Mesendoderm (in vitro differentiated cells): ENCODE measurements around the gene ECPAS.
"Not testable (repeated sequence)": the region's sequence is repeated elsewhere in the genome, so short reads cannot be mapped to it uniquely, and the experiment has no call there.

Source experiments
- DNase-seq: peaks from one replicate; pipeline ENCODE4 v3.0.0; 2013
- H2AK5ac ChIP-seq: 2 replicates; pipeline ENCODE4 v1.6.1; 2013; ENCODE audit warnings: low read length, inconsistent platforms
- H2BK120ac ChIP-seq: 2 replicates; pipeline ENCODE4 v1.6.1; 2013; ENCODE audit warnings: low read depth, mild to moderate bottlenecking, low read length, moderate library complexity, mixed read lengths
- H2BK15ac ChIP-seq: replicated peaks from 2 replicates; pipeline ENCODE4 v1.6.1; 2013; ENCODE audit warnings: low read depth, mild to moderate bottlenecking, moderate library complexity
- H2BK5ac ChIP-seq: 2 replicates; pipeline ENCODE4 v1.6.1; 2013; ENCODE audit warnings: low read length, inconsistent platforms
- H3K18ac ChIP-seq: 2 replicates; pipeline ENCODE4 v1.6.1; 2013; ENCODE audit warnings: mild to moderate bottlenecking, low read length, mixed read lengths
- H3K23ac ChIP-seq: one replicate; pipeline ENCODE4 v1.6.1; 2013; ENCODE audit warnings: low read length
- H3K27ac ChIP-seq: 2 replicates; pipeline ENCODE4 v1.5.1; 2013; ENCODE audit warnings: low read depth, mild to moderate bottlenecking, inconsistent platforms, low read length, moderate library complexity
- H3K27me3 ChIP-seq: 2 replicates; pipeline ENCODE4 v1.6.1; 2013; ENCODE audit warnings: low read length, control low read depth, mild to moderate bottlenecking, inconsistent platforms; ENCODE audit not compliant: insufficient read depth, poor library complexity
- H3K36me3 ChIP-seq: 2 replicates; pipeline ENCODE4 v1.6.1; 2013; ENCODE audit warnings: low read length, inconsistent platforms; ENCODE audit not compliant: control insufficient read depth, insufficient read depth
- H3K4ac ChIP-seq: one replicate; pipeline ENCODE4 v1.6.1; 2013; ENCODE audit warnings: low read depth, mild to moderate bottlenecking, low read length, moderate library complexity
- H3K4me1 ChIP-seq: 2 replicates; pipeline ENCODE4 v1.6.1; 2013; ENCODE audit warnings: low read depth, low read length, inconsistent platforms; ENCODE audit not compliant: control insufficient read depth
- H3K4me2 ChIP-seq: 2 replicates; pipeline ENCODE4 v1.6.1; 2013; ENCODE audit warnings: low read length
- H3K4me3 ChIP-seq: 2 replicates; pipeline ENCODE4 v1.5.1; 2013; ENCODE audit warnings: mild to moderate bottlenecking, low read length
- H3K56ac ChIP-seq: one replicate; pipeline ENCODE4 v1.6.1; 2013; ENCODE audit warnings: low read length
- H3K79me1 ChIP-seq: 2 replicates; pipeline ENCODE4 v1.6.1; 2013; ENCODE audit warnings: low read length, inconsistent platforms
- H3K79me2 ChIP-seq: 2 replicates; pipeline ENCODE4 v1.6.1; 2013; ENCODE audit warnings: mild to moderate bottlenecking, low read length; ENCODE audit not compliant: control insufficient read depth, insufficient read depth
- H3K9ac ChIP-seq: 2 replicates; pipeline ENCODE4 v1.6.1; 2013; ENCODE audit warnings: low read length, inconsistent platforms
- H4K5ac ChIP-seq: one replicate; pipeline ENCODE4 v1.6.1; 2013; ENCODE audit warnings: low read length
- H4K8ac ChIP-seq: one replicate; pipeline ENCODE4 v1.6.1; 2013; ENCODE audit warnings: low read depth, mild to moderate bottlenecking, control low read depth, low read length, moderate library complexity
- WGBS: extraction: QIAGEN DNeasy Blood & Tissue Kit; methylation state at CpG from one replicate; pipeline ENCODE4 v1.1.7; 2013; ENCODE audit warnings: low lambda C conversion rate, missing lambda C conversion rate; ENCODE audit not compliant: insufficient coverage; ENCODE audit errors: extremely low coverage; 5-methylcytosine and 5-hydroxymethylcytosine counted together

ECPAS gene

GRCh38 chr9:111454751-111455150 lies 29.4 kb downstream of the ECPAS start:
- H3K36me3 ChIP-seq: no peaks in the 10 kb centered on the region
- no peak overlapping the region for H2BK5ac ChIP-seq
- peaks cover 44% of the 10 kb centered on the region for H3K79me2 ChIP-seq
- H3K4me2 ChIP-seq: no peak overlapping the region
- H3K18ac ChIP-seq: no peak overlapping the region
- no peak overlapping the region for H2BK15ac ChIP-seq
- H2BK120ac ChIP-seq: no peak overlapping the region
- no peak overlapping the region for H3K4ac ChIP-seq
- H3K79me1 ChIP-seq: peaks cover 18% of the 10 kb centered on the region
- DNase-seq: no peak
- no peak overlapping the region for H2AK5ac ChIP-seq
- no peak overlapping the region for H3K4me3 ChIP-seq
- no CpG with 5 or more reads among the region's 5 CpGs for WGBS
- H4K8ac ChIP-seq: no peak overlapping the region
- no peaks in the 10 kb centered on the region for H3K27me3 ChIP-seq
- H3K27ac ChIP-seq: no peak overlapping the region
- H3K9ac ChIP-seq: no peak overlapping the region
- H3K23ac ChIP-seq: no peak overlapping the region
- H3K56ac ChIP-seq: no peak overlapping the region
- peaks cover 11% of the 10 kb centered on the region for H3K4me1 ChIP-seq
- H4K5ac ChIP-seq: no peak overlapping the region

GRCh38 chr9:111451570-111451969 lies 32.6 kb downstream of the ECPAS start:
- H3K9ac ChIP-seq: no peak overlapping the region
- peaks cover 2% of the 10 kb centered on the region for H3K4me1 ChIP-seq
- H2BK15ac ChIP-seq: no peak overlapping the region
- no peak overlapping the region for H2AK5ac ChIP-seq
- H3K79me2 ChIP-seq: peaks cover 31% of the 10 kb centered on the region
- H3K27me3 ChIP-seq: no peaks in the 10 kb centered on the region
- DNase-seq: no peak
- H3K27ac ChIP-seq: no peak overlapping the region
- no peak overlapping the region for H2BK120ac ChIP-seq
- no peak overlapping the region for H3K56ac ChIP-seq
- no peak overlapping the region for H4K5ac ChIP-seq
- H3K4ac ChIP-seq: no peak overlapping the region
- no peak overlapping the region for H4K8ac ChIP-seq
- H3K79me1 ChIP-seq: peaks cover 16% of the 10 kb centered on the region
- no peaks in the 10 kb centered on the region for H3K36me3 ChIP-seq
- no peak overlapping the region for H2BK5ac ChIP-seq
- no peak overlapping the region for H3K4me3 ChIP-seq
- WGBS: no CpG with 5 or more reads among the region's 1 CpG
- H3K4me2 ChIP-seq: no peak overlapping the region
- no peak overlapping the region for H3K18ac ChIP-seq
- H3K23ac ChIP-seq: no peak overlapping the region

DNA sequence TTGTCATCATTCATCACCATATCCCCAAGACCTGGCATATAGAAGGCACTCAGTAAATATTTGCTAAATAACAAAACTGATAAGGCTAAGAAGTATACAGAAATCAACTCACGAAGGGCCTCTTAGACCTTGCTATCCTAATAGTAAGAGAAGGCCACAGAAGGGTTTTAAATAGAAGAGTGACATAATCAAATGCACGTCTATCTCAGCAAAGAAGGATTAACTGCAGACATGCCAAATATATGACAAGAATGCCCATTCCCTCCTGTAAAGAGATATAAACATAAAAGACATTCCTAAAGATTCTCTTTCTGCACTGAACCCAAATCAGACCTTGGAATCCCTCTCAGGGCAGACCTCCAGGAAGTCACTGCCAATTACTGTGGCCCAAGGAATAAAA lies 34.1 kb downstream of the ECPAS start:
- Histone ChIP-seq H3K4me3 (no peak overlapping the region), H3K79me1 (peaks cover 11% of the 10 kb centered on the region), H3K36me3 (no peaks in the 10 kb centered on the region), H3K27ac (no peak overlapping the region), H4K5ac (no peak overlapping the region), H3K79me2 (peaks cover 22% of the 10 kb centered on the region), H2BK15ac (no peak overlapping the region), H3K4me1 (peaks cover 1% of the 10 kb centered on the region), H3K23ac (no peak overlapping the region), H3K18ac (no peak overlapping the region), H4K8ac (no peak overlapping the region), H2BK120ac (no peak overlapping the region), H2BK5ac (no peak overlapping the region), H2AK5ac (no peak overlapping the region), H3K27me3 (no peaks in the 10 kb centered on the region), H3K9ac (no peak overlapping the region), H3K4me2 (no peak overlapping the region), H3K4ac (no peak overlapping the region), H3K56ac (no peak overlapping the region)
- DNase-seq: no peak
- WGBS: no CpG with 5 or more reads among the region's 2 CpGs

DNA sequence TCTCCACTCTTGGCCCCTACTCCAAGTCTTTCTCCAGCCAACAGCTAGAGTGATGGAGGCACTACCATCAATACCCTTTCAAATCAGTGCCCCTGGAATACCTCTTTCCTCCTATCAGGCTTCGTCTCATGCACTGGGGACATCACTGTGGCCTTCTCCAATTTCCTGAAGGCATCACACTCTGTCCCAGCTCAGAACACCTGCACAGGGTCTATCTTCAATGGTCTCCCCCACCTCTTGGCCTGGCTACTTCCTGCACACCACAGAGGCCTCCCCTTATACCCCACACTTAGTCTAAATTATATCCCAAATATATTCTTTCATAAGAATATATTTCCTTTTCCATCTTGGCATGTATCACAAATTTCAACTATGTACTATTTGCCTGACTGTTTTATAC lies 34.5 kb downstream of the ECPAS start:
- no CpG with 5 or more reads among the region's 1 CpG for WGBS
- Histone ChIP-seq H3K18ac (no peak overlapping the region), H3K27me3 (no peaks in the 10 kb centered on the region), H3K4me3 (no peak overlapping the region), H3K36me3 (no peaks in the 10 kb centered on the region), H4K5ac (no peak overlapping the region), H3K4me1 (peaks cover 1% of the 10 kb centered on the region), H3K79me2 (peaks cover 20% of the 10 kb centered on the region), H3K27ac (no peak overlapping the region), H3K56ac (no peak overlapping the region), H2AK5ac (no peak overlapping the region), H3K79me1 (peaks cover 11% of the 10 kb centered on the region), H2BK120ac (no peak overlapping the region), H2BK5ac (no peak overlapping the region), H3K9ac (no peak overlapping the region), H3K23ac (no peak overlapping the region), H2BK15ac (no peak overlapping the region), H4K8ac (no peak overlapping the region), H3K4me2 (no peak overlapping the region), H3K4ac (no peak overlapping the region)
- no peak for DNase-seq

- H3K4me2 ChIP-seq, H3K23ac ChIP-seq: not testable (repeated sequence)
- no CpG with 5 or more reads among the region's 1 CpG for WGBS
Observed at GRCh38 chr9:111445799-111446198, 38.4 kb downstream of the ECPAS start.

GRCh38 chr9:111443454-111443853 lies 40.7 kb downstream of the ECPAS start:
- Histone ChIP-seq H3K9ac (no peak overlapping the region), H2BK120ac (no peak overlapping the region), H3K4me2 (no peak overlapping the region), H2BK15ac (no peak overlapping the region), H3K36me3 (no peaks in the 10 kb centered on the region), H4K5ac (no peak overlapping the region), H3K4me1 (no peaks in the 10 kb centered on the region), H3K27me3 (no peaks in the 10 kb centered on the region), H3K23ac (no peak overlapping the region), H3K27ac (no peak overlapping the region), H3K79me1 (no peaks in the 10 kb centered on the region), H3K4ac (no peak overlapping the region), H3K18ac (no peak overlapping the region), H2BK5ac (no peak overlapping the region), H3K56ac (no peak overlapping the region), H3K4me3 (no peak overlapping the region), H2AK5ac (no peak overlapping the region), H3K79me2 (no peaks in the 10 kb centered on the region), H4K8ac (no peak overlapping the region)
- WGBS: no CpG with 5 or more reads among the region's 4 CpGs
- DNase-seq: no peak

More at GRCh38 chr9:111445799-111446198, 38.4 kb downstream of the ECPAS start:
- H2BK15ac ChIP-seq, H4K8ac ChIP-seq, H3K56ac ChIP-seq, H2BK120ac ChIP-seq, H3K27ac ChIP-seq, H3K4me1 ChIP-seq, H4K5ac ChIP-seq, H3K36me3 ChIP-seq, H3K79me2 ChIP-seq, H3K79me1 ChIP-seq, H3K27me3 ChIP-seq, DNase-seq, H3K4me3 ChIP-seq, H3K4ac ChIP-seq, H2BK5ac ChIP-seq, H3K18ac ChIP-seq, H2AK5ac ChIP-seq, H3K9ac ChIP-seq: not testable (repeated sequence)
